Stimulated activated naive CD8-positive, alpha-beta T cell treated with anti-CD3 and anti-CD28 coated beads, Interleukin-15, amount 100 ng/mL, for 72 hours (primary cell): ENCODE results near the gene AXIN1.
"Not testable (repeated sequence)": the region's sequence is repeated elsewhere in the genome, so short reads cannot be mapped to it uniquely, and the experiment has no call there.

Source experiments
- ATAC-seq: fragments of 150-1000 bp; cut with Tn5 transposase; 2 replicates; pipeline ENCODE4 v1.10.0; 2021; ENCODE audit warnings: mild to moderate bottlenecking, moderate library complexity
- DNase-seq, 2 donors: peaks; one replicate each; pipeline ENCODE4 v3.0.0; 2021 to 2022
- H3K27ac Mint-ChIP-seq, 2 donors: one replicate each; pipeline ENCODE4 v1.8.0; 2022; ENCODE audit warnings: mild to moderate bottlenecking in 2 of 2, mixed read lengths in 2 of 2, moderate library complexity in 2 of 2
- H3K27me3 Mint-ChIP-seq: one replicate; pipeline ENCODE4 v1.8.0; 2022; ENCODE audit warnings: mixed read lengths
- H3K4me1 Mint-ChIP-seq: one replicate; pipeline ENCODE4 v1.8.0; 2022; ENCODE audit warnings: mild to moderate bottlenecking, mixed read lengths
- H3K4me3 Mint-ChIP-seq, 2 donors: one replicate each; pipeline ENCODE4 v1.8.0; 2022; ENCODE audit warnings: mild to moderate bottlenecking in 2 of 2, mixed read lengths in 2 of 2, moderate library complexity in 1 of 2
- H3K9me3 Mint-ChIP-seq, 2 donors: one replicate each; pipeline ENCODE4 v1.8.0; 2022; ENCODE audit warnings: mixed read lengths in 2 of 2

Gene AXIN1

DNA sequence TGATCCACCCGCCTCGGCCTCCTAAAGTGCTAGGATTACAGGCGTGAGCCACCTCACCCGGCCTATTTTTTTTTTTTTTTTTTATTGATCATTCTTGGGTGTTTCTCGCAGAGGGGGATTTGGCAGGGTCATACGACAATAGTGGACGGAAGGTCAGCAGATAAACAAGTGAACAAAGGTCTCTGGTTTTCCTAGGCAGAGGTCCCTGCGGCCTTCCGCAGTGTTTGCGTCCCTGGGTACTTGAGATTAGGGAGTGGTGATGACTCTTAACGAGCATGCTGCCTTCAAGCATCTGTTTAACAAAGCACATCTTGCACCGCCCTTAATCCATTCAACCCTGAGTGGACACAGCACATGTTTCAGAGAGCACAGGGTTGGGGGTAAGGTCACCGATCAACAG lies 94.4 kb downstream of the AXIN1 start:
- not testable (repeated sequence) for ATAC-seq, H3K27me3 Mint-ChIP-seq

DNA sequence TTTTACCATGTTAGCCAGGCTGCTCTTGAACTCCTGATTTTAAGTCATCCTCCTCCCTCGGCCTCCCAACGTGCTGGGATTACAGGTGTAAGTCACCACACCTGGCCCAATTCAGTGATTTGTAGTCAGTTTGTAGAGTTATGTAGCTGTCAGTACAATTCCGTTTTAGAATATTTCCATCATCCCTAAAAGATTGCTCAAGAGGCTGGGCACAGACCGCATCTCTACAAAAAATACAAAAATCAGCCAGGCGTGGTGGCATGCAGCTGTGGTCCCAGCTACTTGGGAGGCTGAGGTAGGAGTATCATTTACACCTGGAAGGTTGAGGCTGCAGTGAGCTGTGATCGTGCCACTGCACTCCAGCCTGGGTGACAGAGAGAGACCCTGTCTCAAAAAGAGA lies 97.3 kb downstream of the AXIN1 start:
- Mint-ChIP-seq H3K4me3 (no peak overlapping the region), H3K4me1 (peaks cover 40% of the 10 kb centered on the region)
- no peak for ATAC-seq

More for the DNA sequence above, 94.4 kb downstream of the AXIN1 start:
- not testable (repeated sequence) for H3K9me3 Mint-ChIP-seq, H3K4me3 Mint-ChIP-seq, H3K27ac Mint-ChIP-seq, DNase-seq
- H3K4me1 Mint-ChIP-seq, result peaks cover 21% of the 10 kb centered on the region

DNA sequence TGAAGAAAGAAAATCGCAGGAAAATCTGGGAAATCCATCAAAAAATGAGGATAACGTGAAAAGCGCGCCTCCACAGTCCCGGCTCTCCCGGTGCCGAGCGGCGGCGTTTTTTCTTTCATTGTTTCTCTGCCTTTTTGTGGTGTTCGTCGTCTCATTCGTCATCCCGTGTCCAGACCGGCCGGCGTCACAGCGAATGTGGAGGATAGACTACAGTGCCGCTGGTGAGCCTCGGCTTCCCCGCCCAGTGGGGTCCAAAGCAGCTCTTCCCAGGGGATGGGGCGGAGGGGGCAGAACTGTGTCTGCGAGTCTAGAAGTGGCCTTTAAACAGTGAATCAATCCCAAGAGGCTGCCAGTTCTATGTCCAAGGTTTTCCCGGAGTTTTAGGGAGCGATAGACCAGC lies 98.1 kb downstream of the AXIN1 start:
- ATAC-seq, result no peak
- Mint-ChIP-seq H3K9me3 (no peaks in the 10 kb centered on the region), H3K4me3 (no peak overlapping the region)

More for the DNA sequence above, 97.3 kb downstream of the AXIN1 start:
- Mint-ChIP-seq H3K27me3 (no peaks in the 10 kb centered on the region), H3K27ac (no peak overlapping the region), H3K9me3 (no peaks in the 10 kb centered on the region)
- no peak for DNase-seq

DNA sequence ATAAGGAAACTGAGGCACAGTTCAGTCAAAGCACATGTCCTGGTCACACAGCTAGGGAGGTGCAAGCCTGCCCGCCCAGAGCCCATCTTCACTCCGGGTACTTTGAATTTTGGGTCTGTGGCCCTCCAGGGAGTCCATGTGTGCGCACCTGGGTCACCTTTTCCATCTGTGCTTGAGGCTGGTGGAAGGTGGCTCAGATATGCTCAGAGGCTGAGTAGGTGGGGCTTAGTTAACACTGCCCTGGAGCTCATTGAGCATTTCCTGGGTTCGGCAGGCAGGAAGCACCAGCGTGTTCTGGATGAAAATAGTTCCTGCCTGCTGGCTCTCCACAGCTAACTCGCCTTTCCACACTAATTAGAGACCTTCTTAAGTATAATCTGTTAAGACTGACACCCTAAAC lies 98.7 kb downstream of the AXIN1 start:
- no peak overlapping the region for H3K27ac Mint-ChIP-seq
- no peak for ATAC-seq
- H3K9me3 Mint-ChIP-seq, result no peaks in the 10 kb centered on the region

More for the DNA sequence above, 98.1 kb downstream of the AXIN1 start:
- no peak overlapping the region for H3K27ac Mint-ChIP-seq
- no peak for DNase-seq
- H3K4me1 Mint-ChIP-seq, result peaks cover 40% of the 10 kb centered on the region
- no peaks in the 10 kb centered on the region for H3K27me3 Mint-ChIP-seq

DNA sequence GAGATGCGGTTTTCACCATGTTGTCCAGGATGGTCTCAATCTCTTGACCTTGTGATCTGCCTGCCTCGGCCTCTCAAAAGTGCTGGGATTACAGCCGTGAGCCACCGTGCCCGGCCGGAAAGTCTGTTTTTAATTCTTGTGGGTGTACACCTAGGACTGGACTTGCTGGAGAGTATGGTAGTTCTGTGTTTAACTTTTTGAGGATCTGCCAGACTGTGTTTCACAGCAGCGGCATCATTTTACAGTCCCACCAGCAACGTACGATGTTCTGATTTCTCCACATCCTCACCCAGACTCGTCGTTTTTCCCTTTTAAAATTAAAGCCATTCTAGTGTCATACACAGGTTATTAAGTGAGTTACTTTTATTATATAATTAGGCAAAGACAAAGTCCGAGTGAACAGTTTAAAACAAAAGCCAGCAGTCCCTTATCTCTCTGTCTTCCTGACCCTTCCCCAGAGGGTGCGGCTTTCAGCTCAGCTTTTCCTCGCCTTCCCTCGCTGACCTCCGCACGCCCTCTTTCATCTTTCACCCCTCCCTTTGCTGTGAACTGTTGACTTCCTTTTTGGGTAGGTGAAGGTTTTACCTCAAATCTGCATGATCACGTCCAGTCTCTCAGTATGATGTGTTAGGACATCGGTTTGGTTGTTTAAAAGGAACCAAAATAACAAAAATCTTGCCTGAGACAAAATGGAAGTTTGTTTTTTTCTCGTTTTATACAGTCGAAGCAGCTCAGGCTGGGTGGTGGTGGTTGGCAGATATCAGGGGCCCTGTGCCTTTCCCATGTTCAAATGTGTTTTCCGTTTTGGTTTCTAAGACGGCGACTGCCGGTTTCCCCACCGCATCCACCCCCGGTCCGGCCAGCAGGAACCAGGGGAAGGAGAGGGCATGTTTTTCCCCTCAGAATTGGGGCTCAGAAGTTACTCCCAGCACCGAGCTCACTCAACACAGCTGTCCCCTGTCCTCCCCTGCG lies 99.9 kb downstream of the AXIN1 start:
- ATAC-seq (peak; percentile 92), DNase-seq (peak; percentile 22 to 54)
- H3K4me3 Mint-ChIP-seq, result peak overlapping the region; percentile 79 to 84
- peak overlapping the region; percentile 59 to 68 for H3K27ac Mint-ChIP-seq
- H3K4me1 Mint-ChIP-seq, result peaks cover 40% of the 10 kb centered on the region
- no peaks in the 10 kb centered on the region for H3K9me3 Mint-ChIP-seq
- H3K27me3 Mint-ChIP-seq, result no peaks in the 10 kb centered on the region

More for the DNA sequence above, 98.7 kb downstream of the AXIN1 start:
- DNase-seq, result no peak
- peak overlapping the region; percentile 42 to 63 for H3K4me3 Mint-ChIP-seq
- peaks cover 40% of the 10 kb centered on the region for H3K4me1 Mint-ChIP-seq
- no peaks in the 10 kb centered on the region for H3K27me3 Mint-ChIP-seq

DNA sequence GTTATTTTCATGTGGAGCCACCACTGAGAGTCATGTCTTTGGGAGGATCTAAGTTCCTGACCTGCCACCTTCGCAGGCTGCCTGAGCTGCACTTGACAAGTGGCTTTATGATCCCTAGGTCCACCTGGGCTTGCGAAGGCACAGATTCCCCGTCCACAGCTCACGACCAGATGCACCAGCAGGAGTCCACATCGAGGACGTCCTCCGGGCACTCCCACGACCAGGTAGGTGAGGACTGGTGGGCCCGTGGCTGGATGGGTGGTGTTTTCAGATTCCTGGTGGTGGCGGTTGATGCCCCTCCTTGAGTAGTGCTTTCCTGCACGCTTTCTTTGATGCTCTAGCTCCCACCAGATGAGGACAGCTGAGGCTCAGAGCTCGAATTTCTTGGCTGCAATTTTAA lies 103.1 kb downstream of the AXIN1 start:
- H3K27me3 Mint-ChIP-seq, result no peaks in the 10 kb centered on the region
- peaks cover 33% of the 10 kb centered on the region for H3K4me1 Mint-ChIP-seq
- no peak for ATAC-seq
- no peaks in the 10 kb centered on the region for H3K9me3 Mint-ChIP-seq
- DNase-seq, result no peak
- no peak overlapping the region for H3K4me3 Mint-ChIP-seq
- H3K27ac Mint-ChIP-seq, result no peak overlapping the region

DNA sequence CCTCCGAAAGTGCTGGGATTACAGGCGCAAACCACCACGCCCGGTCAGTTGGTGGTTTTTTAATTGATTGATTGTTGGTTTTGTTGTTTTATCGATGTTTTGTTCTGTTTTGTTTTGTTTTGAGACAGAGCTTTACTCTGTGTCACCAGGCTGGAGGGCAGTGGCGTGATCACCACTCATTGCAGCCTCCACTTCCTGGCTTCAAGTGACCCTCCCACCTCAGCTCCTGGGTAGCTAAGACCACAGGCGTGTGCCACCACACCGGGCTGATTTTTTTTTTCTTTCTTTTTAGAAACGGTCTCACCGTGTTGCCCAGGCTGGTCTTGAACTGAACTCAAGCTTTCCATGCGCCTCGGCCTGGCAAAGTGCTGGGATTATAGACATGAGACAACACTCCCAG lies 105.5 kb downstream of the AXIN1 start:
- Mint-ChIP-seq H3K9me3 (no peaks in the 10 kb centered on the region), H3K4me3 (no peak overlapping the region), H3K27ac (no peak overlapping the region), H3K4me1 (peaks cover 21% of the 10 kb centered on the region), H3K27me3 (no peaks in the 10 kb centered on the region)
- ATAC-seq, result no peak
- DNase-seq, result no peak

DNA sequence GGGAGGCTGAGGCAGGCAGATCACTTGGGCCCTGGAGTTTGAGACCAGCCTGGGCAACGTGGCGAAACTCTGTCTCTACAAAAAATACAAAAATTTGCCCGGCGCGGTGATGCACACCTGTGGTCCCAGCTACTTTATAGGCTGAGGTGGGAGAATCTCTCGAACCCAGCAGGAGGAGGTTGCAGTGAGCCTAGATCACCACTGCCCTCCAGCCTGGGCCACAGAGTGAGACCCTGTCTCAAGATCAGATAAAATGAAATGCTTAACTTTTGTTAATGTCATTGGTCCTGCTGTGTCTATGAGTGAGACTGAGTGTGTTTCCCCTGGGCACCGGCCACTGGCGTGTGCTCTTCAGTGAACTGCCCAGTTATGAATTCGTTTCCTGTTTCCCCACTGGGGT lies 107.4 kb downstream of the AXIN1 start:
- Mint-ChIP-seq H3K27me3 (no peaks in the 10 kb centered on the region), H3K27ac (no peak overlapping the region), H3K4me1 (peaks cover 28% of the 10 kb centered on the region), H3K9me3 (no peaks in the 10 kb centered on the region), H3K4me3 (no peak overlapping the region)
- DNase-seq (no peak), ATAC-seq (no peak)

DNA sequence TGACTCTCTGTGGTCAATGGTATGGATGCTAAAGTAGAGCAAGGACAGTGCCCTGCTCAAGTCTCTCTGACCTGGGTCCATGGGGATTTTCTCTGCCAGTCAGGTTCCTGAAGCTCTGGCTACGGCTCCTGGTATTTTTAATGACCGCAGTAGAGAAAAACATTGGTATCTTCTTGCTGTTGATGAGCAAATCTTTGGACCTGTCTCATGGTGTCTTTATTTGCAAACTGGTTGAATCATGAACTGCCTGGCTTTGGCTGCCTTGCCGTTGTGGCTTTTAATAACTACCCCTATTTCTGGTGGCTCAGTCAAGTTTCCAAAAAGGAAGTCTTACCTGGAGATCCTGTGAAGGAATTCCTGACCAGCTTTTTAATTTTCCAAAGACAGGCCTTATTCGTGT lies 109.2 kb downstream of the AXIN1 start:
- H3K9me3 Mint-ChIP-seq, result no peaks in the 10 kb centered on the region
- H3K27me3 Mint-ChIP-seq, result no peaks in the 10 kb centered on the region
- peaks cover 35% of the 10 kb centered on the region for H3K4me1 Mint-ChIP-seq
- DNase-seq (no peak), ATAC-seq (no peak)
- no peak overlapping the region for H3K4me3 Mint-ChIP-seq
- no peak overlapping the region for H3K27ac Mint-ChIP-seq

DNA sequence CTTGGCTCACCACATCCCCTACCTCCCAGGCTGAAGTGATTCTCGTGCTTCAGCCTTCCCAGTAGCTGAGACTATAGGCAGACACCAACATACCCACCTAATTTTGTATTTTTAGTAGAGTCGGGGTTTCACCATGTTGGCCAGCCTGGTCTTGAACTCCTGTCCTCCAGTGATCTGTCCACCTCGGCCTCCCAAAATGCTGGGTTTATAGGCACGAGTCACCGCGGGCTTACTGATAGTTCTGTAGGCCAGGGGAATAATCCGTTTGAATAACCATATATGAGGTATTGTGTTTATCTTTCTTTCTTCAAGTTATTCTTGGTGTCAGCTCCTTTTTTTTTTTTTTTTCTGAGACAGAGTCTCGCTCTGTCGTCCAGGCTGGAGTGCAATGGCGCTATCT lies 110.2 kb downstream of the AXIN1 start:
- H3K4me1 Mint-ChIP-seq, result peaks cover 39% of the 10 kb centered on the region
- DNase-seq, result no peak

DNA sequence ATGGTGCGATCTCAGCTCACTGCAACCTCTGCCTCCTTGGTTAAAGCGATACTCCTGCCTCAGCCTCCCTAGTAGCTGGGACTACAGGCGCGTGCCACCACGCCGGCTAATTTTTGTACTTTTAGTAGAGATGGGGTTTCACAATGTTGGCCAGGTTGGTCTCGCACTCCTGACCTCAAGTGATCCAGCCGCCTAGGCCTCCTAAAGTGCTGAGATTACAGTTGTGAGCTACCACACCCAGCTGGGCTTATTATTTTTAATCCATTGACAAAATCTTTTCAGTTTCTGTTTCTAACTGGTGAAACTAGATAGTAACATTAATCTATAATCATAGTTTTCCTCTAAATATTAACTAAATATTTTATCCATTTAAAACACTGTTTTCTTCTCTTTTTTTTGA lies 112.0 kb downstream of the AXIN1 start:
- DNase-seq, result no peak
- H3K4me1 Mint-ChIP-seq, result peaks cover 45% of the 10 kb centered on the region
- ATAC-seq, result no peak
- H3K27ac Mint-ChIP-seq, result no peak overlapping the region
- H3K4me3 Mint-ChIP-seq, result no peak overlapping the region
- no peaks in the 10 kb centered on the region for H3K27me3 Mint-ChIP-seq
- no peaks in the 10 kb centered on the region for H3K9me3 Mint-ChIP-seq

More for the DNA sequence above, 110.2 kb downstream of the AXIN1 start:
- Mint-ChIP-seq H3K27me3 (no peaks in the 10 kb centered on the region), H3K9me3 (no peaks in the 10 kb centered on the region), H3K4me3 (no peak overlapping the region), H3K27ac (no peak overlapping the region)
- ATAC-seq, result no peak

DNA sequence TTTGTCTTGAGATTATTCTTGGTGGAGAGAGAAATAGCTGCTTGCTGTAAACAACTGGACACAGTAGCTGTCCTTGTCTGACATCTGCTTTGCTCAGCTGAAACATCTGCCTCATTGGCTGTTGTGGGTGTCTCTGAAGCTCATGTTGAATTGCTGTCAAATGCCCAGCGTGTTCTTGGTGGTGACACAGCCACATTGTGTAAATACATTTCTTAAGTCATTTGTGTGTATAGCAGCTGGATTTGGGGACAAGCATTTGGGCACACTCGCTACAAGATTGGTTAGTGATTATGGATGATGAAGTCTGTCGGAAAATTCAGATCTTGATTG lies 112.6 kb downstream of the AXIN1 start:
- Mint-ChIP-seq H3K4me1 (peaks cover 52% of the 10 kb centered on the region), H3K27ac (no peak overlapping the region), H3K9me3 (no peaks in the 10 kb centered on the region), H3K4me3 (no peak overlapping the region), H3K27me3 (no peaks in the 10 kb centered on the region)
- DNase-seq (no peak), ATAC-seq (no peak)
